22Rv1 (cell line): ENCODE results near the gene INHA.

Source experiments
- H3K27ac ChIP-seq: fragments of 450-650 bp; 2 replicates; pipeline ENCODE4 v1.5.1; 2017
- ZFX ChIP-seq: fragments of 450-650 bp; IDR thresholded peaks from 2 replicates; pipeline ENCODE4 v1.6.1; 2017; ENCODE audit warnings: antibody characterized with exemption, borderline replicate concordance
- TF ChIP-seq, protein P1 (sequence below): fragments of 450-650 bp; IDR thresholded peaks from 2 replicates; pipeline ENCODE4 v1.5.1; 2017; ENCODE audit warnings: mild to moderate bottlenecking

The INHA gene

GRCh38 chr2:219603771-219604170 is 31.7 kb downstream of the INHA start:
- H3K27ac ChIP-seq, result no peak overlapping the region
- TF ChIP-seq ZFX, result no peak
- TF ChIP-seq, protein P1, sequence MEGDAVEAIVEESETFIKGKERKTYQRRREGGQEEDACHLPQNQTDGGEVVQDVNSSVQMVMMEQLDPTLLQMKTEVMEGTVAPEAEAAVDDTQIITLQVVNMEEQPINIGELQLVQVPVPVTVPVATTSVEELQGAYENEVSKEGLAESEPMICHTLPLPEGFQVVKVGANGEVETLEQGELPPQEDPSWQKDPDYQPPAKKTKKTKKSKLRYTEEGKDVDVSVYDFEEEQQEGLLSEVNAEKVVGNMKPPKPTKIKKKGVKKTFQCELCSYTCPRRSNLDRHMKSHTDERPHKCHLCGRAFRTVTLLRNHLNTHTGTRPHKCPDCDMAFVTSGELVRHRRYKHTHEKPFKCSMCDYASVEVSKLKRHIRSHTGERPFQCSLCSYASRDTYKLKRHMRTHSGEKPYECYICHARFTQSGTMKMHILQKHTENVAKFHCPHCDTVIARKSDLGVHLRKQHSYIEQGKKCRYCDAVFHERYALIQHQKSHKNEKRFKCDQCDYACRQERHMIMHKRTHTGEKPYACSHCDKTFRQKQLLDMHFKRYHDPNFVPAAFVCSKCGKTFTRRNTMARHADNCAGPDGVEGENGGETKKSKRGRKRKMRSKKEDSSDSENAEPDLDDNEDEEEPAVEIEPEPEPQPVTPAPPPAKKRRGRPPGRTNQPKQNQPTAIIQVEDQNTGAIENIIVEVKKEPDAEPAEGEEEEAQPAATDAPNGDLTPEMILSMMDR, result no peak

GRCh38 chr2:219605607-219605954 is 33.5 kb downstream of the INHA start:
- no peak for TF ChIP-seq ZFX
- TF ChIP-seq, protein P1, result no peak
- H3K27ac ChIP-seq, result no peak overlapping the region

GRCh38 chr2:219607931-219608330 is 35.8 kb downstream of the INHA start:
- TF ChIP-seq, protein P1, result no peak
- TF ChIP-seq ZFX, result no peak

DNA sequence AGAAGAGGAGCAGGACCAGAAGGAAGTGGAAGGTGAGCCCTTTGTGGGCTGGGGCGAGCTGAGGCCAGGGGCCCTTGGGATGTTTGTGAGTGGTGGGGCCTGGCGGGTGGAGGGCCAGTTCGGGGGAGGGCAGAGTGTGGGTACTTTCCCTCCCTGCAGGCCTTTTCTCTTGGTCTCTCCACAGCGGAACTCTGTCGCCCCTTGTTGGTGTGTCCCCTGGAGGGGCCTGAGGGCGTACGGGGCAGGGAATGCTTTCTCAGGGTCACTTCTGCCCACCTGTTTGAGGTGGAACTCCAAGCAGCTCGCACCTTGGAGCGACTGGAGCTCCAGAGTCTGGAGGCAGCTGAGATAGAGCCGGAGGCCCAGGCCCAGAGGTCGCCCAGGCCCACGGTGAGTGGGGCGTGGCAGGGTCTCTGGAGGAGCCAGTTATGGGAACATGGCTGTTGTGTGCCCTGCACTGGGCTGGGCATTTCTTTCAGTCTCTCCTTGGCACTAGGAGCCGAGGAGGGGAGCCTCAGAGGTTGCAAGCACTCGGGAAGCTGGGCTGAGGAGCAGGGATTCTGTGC is 36.4 kb downstream of the INHA start:
- no peak for TF ChIP-seq ZFX
- TF ChIP-seq, protein P1, result no peak
- H3K27ac ChIP-seq, result no peak overlapping the region

More at GRCh38 chr2:219607931-219608330, 35.8 kb downstream of the INHA start:
- H3K27ac ChIP-seq, result no peak overlapping the region

- TF ChIP-seq, protein P1, result no peak
- no peak for TF ChIP-seq ZFX
- H3K27ac ChIP-seq, result no peak overlapping the region
These were observed 37.1 kb downstream of the INHA start for GRCh38 chr2:219609149-219609750.

- no peak overlapping the region for H3K27ac ChIP-seq
- TF ChIP-seq, protein P1, result no peak
- no peak for TF ChIP-seq ZFX
These were observed 39.2 kb downstream of the INHA start for GRCh38 chr2:219611306-219611705.

DNA sequence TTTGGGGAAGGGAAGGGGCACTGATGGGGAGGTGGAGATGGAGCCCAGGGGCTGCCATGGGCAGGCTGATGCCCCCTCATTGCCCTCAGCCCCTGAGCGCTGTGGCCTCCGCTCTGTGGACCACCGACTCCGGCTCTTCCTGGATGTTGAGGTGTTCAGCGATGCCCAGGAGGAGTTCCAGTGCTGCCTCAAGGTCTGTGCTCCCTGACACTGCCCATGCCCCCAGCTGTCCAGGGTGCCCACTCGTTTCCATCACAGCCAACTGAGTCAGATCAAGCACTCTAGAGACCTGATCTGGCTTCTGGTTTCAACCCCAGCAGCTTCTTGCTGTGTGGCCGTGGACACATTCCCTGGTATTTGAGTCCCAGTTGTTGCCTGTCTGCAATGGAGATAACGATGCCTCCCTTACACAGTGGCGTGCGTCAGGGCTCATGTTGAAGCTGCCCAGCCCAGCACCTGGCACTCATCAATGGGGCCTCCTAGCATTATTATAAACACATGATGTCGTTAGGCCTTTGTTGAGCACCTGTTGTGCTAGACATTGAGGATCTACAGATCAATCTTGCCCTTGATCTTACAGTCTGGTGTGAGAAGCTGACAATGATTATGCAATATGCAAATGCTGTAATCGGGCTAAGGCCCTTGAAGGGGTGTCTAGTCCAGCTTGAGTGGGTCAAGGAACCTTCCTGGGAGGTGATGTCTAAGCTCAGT is 39.9 kb downstream of the INHA start:
- TF ChIP-seq, protein P1, result no peak
- no peak for TF ChIP-seq ZFX
- no peak overlapping the region for H3K27ac ChIP-seq
